OCI-LY7 (cell line): Measurements from ENCODE around the gene PELO. TPM values are rescaled to one million over a fixed set of nuclear protein-coding genes. Genes with fewer than 3 reads are reported as not detected.

Source experiments
- BruUV-seq: library from RNA; stranded (reverse); fragments of 400-500 nt; replicated peaks from 2 replicates; lab custom pipeline; 2021; lab: Mats Ljungman, UMichigan
- CTCF ChIA-PET: fragments of 300-600 bp; sonication (Branson Sonifier 250); formaldehyde crosslinking; loops from one replicate; lab custom pipeline; 2022; ENCODE audit warnings: antibody characterized with exemption; ENCODE audit not compliant: unreplicated experiment; lab: Charles Lee
- POLR2A ChIA-PET: fragments of 300-600 bp; sonication (Branson Sonifier 250); formaldehyde crosslinking; loops from one replicate; lab custom pipeline; 2022; ENCODE audit warnings: antibody characterized with exemption; lab: Charles Lee
- DNase-seq: peaks from one replicate; pipeline ENCODE4 v3.0.0-alpha.2; 2015; ENCODE audit warnings: low spot score
- H2AFZ ChIP-seq: fragments of 200-600 bp; sonication (generic), shearing (Covaris generic); 2 replicates; pipeline ENCODE4 v1.6.1; 2014; ENCODE audit warnings: mild to moderate bottlenecking, antibody characterized with exemption, low read length, moderate library complexity
- H3K27ac ChIP-seq: fragments of 200-600 bp; sonication (generic); 2 replicates; pipeline ENCODE4 v1.5.1; 2014; ENCODE audit warnings: mixed run types, low read depth, mild to moderate bottlenecking, moderate library complexity, low read length, inconsistent platforms; ENCODE audit not compliant: poor library complexity, severe bottlenecking
- H3K36me3 ChIP-seq: fragments of 200-600 bp; sonication (generic); 2 replicates; pipeline ENCODE4 v1.6.1; 2014; ENCODE audit warnings: mild to moderate bottlenecking, antibody characterized with exemption, low read length, moderate library complexity, mixed read lengths; ENCODE audit not compliant: insufficient read depth
- H3K4me1 ChIP-seq: fragments of 200-600 bp; sonication (generic); 2 replicates; pipeline ENCODE4 v1.5.1; 2014; ENCODE audit warnings: mild to moderate bottlenecking, low read length; ENCODE audit not compliant: insufficient read depth, poor library complexity, severe bottlenecking
- H3K4me2 ChIP-seq: fragments of 200-600 bp; sonication (generic); 2 replicates; pipeline ENCODE4 v1.6.1; 2014; ENCODE audit warnings: mild to moderate bottlenecking, low read length
- H3K4me3 ChIP-seq: fragments of 200-600 bp; sonication (generic); 2 replicates; pipeline ENCODE4 v1.5.1; 2014; ENCODE audit warnings: mild to moderate bottlenecking, low read depth, low read length; ENCODE audit not compliant: poor library complexity, severe bottlenecking
- H3K79me2 ChIP-seq: fragments of 200-600 bp; sonication (generic); 2 replicates; pipeline ENCODE4 v1.6.1; 2016; ENCODE audit warnings: low read depth, mild to moderate bottlenecking, low read length, moderate library complexity, mixed read lengths; ENCODE audit not compliant: insufficient read depth
- H3K9me2 ChIP-seq: fragments of 200-600 bp; sonication (generic); 2 replicates; pipeline ENCODE4 v1.6.1; 2016; ENCODE audit warnings: mild to moderate bottlenecking, low read length, mixed read lengths; ENCODE audit not compliant: insufficient read depth
- H3K9me3 ChIP-seq: fragments of 200-600 bp; sonication (generic); 2 replicates; pipeline ENCODE4 v1.6.1; 2014; ENCODE audit warnings: mild to moderate bottlenecking, mixed run types, low read length, mixed read lengths
- H4K20me1 ChIP-seq: fragments of 200-600 bp; sonication (generic); 2 replicates; pipeline ENCODE4 v1.6.1; 2014; ENCODE audit warnings: mild to moderate bottlenecking, antibody characterized with exemption, low read length, moderate library complexity, mixed read lengths; ENCODE audit not compliant: insufficient read depth
- EZH2phosphoT487 ChIP-seq: fragments of 200-600 bp; sonication (generic); IDR thresholded peaks from 2 replicates; pipeline ENCODE4 v1.6.1; 2018; ENCODE audit warnings: low read depth, borderline replicate concordance, mild to moderate bottlenecking, mixed run types, antibody characterized with exemption, low read length, moderate library complexity, mixed read lengths
- intact Hi-C: fragments of 100-400 bp; cut with micrococcal nuclease; formaldehyde crosslinking; loops from one replicate; pipeline ENCODE4 v1.10.0; 2022; ENCODE audit not compliant: unreplicated experiment
- total RNA-seq, 2 experiments: library from RNA; depleted of rRNA in 1 of 2; stranded (reverse); fragments of >200 nt in 1 of 2; shearing (Covaris generic) in 1 of 2; gene quantifications; 2 replicates each; pipeline ENCODE4 v1.2.3, GENCODE V29; 2014 to 2022
- TF ChIP-seq, protein P1 (sequence below): fragments of 200-600 bp; sonication (generic); conservative IDR thresholded peaks from 2 replicates; pipeline ENCODE4 v1.5.1; 2014; ENCODE audit warnings: mild to moderate bottlenecking, antibody characterized with exemption, low read length, moderate library complexity, mixed read lengths

PELO gene
- total RNA-seq, 2 experiments from 2014 or later = 10.2 to 13.0 TPM

DNA sequence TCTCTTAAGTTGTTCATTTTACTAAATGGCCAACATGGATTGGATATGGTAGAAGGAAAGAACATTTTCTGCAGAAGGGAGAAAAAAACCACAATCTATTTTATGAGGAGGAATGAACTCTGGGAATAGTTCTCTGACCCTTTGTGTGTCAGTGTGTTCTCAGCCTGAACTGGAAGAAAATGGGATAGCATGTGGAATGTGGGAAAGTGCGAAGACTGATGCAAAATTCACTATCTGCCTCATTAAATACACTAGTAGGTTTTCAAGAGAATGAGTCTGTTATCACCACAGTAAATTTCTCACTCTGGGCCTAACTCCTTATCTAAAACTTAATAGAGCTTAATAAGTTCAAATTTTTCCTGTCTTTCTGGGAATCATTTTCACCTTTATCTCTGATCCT lies 22.7 kb downstream of the PELO start:
- CTCF ChIA-PET = no interaction called here
- no TSS peak for BruUV-seq
- H3K9me2 ChIP-seq = no peaks in the 10 kb centered on the region
- POLR2A ChIA-PET = interaction anchor here (4.4 kb wide), 1 partner anchor 11 kb away, joined by 21 read pairs; no protein-coding TSS in a partner anchor
- H3K4me1 ChIP-seq = no peaks in the 10 kb centered on the region
- intact Hi-C loops = no loop called here
- no peak overlapping the region for H3K27ac ChIP-seq
- no peaks in the 10 kb centered on the region for H3K9me3 ChIP-seq
- no peaks in the 10 kb centered on the region for H3K79me2 ChIP-seq
- H3K36me3 ChIP-seq = peaks cover 4% of the 10 kb centered on the region
- no peak overlapping the region for H3K4me3 ChIP-seq
- TF ChIP-seq, protein P1, sequence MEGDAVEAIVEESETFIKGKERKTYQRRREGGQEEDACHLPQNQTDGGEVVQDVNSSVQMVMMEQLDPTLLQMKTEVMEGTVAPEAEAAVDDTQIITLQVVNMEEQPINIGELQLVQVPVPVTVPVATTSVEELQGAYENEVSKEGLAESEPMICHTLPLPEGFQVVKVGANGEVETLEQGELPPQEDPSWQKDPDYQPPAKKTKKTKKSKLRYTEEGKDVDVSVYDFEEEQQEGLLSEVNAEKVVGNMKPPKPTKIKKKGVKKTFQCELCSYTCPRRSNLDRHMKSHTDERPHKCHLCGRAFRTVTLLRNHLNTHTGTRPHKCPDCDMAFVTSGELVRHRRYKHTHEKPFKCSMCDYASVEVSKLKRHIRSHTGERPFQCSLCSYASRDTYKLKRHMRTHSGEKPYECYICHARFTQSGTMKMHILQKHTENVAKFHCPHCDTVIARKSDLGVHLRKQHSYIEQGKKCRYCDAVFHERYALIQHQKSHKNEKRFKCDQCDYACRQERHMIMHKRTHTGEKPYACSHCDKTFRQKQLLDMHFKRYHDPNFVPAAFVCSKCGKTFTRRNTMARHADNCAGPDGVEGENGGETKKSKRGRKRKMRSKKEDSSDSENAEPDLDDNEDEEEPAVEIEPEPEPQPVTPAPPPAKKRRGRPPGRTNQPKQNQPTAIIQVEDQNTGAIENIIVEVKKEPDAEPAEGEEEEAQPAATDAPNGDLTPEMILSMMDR = no peak
- no peak for TF ChIP-seq EZH2phosphoT487
- no peak for DNase-seq
- H4K20me1 ChIP-seq = peaks cover 4% of the 10 kb centered on the region; the same call in 1 of the 2 replicates
- no peak overlapping the region for H3K4me2 ChIP-seq
- H2AFZ ChIP-seq = no peak overlapping the region

DNA sequence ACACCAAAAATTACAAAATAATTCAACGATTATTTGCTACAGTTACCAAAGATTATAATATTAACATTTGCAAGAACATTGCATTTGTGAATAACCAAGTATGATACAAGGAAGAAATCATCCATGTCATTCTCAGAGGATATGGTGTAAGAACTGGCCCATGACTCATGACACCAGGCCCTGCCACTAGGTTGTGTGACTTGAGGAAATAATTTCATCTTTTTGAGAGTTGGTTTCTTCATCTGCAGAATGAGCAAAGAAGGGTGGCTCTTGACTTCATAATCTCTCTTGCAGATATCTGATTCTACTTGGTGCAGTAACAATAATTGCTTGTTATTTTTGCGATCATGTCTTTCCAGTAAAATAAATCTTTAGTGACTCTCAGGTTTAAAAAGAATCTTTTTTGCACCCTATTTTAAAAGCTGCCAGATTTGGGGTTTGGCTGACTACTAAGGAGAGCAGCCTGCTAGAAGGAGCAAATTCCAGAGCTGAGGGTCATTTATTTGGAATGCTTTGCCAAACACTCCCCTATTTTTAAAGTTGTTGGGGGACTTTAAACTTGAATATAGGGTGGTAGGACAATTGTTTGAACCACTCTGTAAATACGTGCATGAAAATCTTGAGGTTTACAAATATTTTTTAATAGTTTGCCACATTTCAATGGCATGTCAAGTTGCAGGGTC lies 23.5 kb downstream of the PELO start:
- H4K20me1 ChIP-seq = no peaks in the 10 kb centered on the region
- H3K4me2 ChIP-seq = no peak overlapping the region
- no TSS peak for BruUV-seq
- no peaks in the 10 kb centered on the region for H3K79me2 ChIP-seq
- H2AFZ ChIP-seq = no peak overlapping the region
- no peak for TF ChIP-seq EZH2phosphoT487
- TF ChIP-seq, protein P1 = no peak
- no peak overlapping the region for H3K27ac ChIP-seq
- no peaks in the 10 kb centered on the region for H3K36me3 ChIP-seq
- POLR2A ChIA-PET = interaction anchor here (4.4 kb wide), 1 partner anchor 12 kb away, joined by 21 read pairs; no protein-coding TSS in a partner anchor
- DNase-seq = no peak
- intact Hi-C loops = no loop called here
- CTCF ChIA-PET = no interaction called here
- no peak overlapping the region for H3K4me3 ChIP-seq
- H3K9me2 ChIP-seq = no peaks in the 10 kb centered on the region
- no peaks in the 10 kb centered on the region for H3K9me3 ChIP-seq
- H3K4me1 ChIP-seq = no peaks in the 10 kb centered on the region
